ENCODE results near the gene WBP2. TPM values are rescaled to one million over a fixed set of nuclear protein-coding genes. Genes with fewer than 3 reads are reported as not detected.

WBP2 gene
- total and polyA plus RNA-seq, 2 of the 13 experiments (the other 11 are each of a cell fraction or from before 2014, with no cell fraction given): 29.2 to 29.5 TPM

DNA sequence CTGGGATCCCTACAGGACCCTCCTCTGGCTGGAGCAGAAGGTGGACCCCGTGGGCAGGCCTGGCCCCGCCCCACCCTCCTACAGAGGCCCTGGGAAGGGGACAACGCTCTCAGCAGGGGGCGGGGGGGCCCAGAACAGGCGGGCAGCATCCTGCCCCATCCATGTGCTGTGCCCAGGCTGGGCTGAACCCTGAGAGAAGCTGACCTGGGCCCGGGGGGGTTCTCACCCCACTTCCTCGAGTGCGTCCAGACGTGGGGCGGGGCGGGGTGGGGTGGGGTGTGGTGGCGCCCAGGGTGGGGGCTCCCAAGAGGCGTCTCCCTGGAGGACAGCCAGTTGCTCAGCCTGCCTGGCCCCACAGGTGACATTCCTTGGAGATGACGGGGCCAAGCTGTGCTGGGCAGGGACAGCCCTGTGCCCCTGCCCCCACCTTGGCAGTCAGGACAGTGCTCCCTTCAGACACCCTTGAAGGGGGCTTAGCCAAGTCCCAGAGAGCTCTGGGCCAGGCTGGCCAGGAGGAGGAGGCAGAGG, 10.5 kb downstream of the WBP2 start:
- H3K79me2 ChIP-seq (ENCODE audit: insufficient read depth, low read length): no peaks in the 10 kb centered on the region
- POLR2A ChIA-PET: interaction anchor here (1.0 to 7.7 kb wide), 18 partner anchors 11 to 156 kb away, joined by 3 to 229 read pairs (median 13); partner anchors contain the start of genes CDK3, MRPL38, TRIM47 and TRIM65
- no TSS peak for BruUV-seq (replicated peaks)
- WGBS (ENCODE audit: low lambda C conversion rate): 0% methylated on average over 3 of the region's 14 CpGs
- H2AFZ ChIP-seq (ENCODE audit: low read length): no peak overlapping the region
- peaks cover 6 to 18% of the 10 kb centered on the region in 2 experiments for H3K36me3 ChIP-seq (replicated peaks in 1 of 2; ENCODE audit: control insufficient read depth in 1 of 2, insufficient read depth in 2 of 2, low read length in 2 of 2)
- no peaks in the 10 kb centered on the region for H3K9me3 ChIP-seq (ENCODE audit: low read length)
- H3K27me3 ChIP-seq (ENCODE audit: control insufficient read depth in 1 of 2, insufficient read depth in 2 of 2, low read length in 2 of 2): no peaks in the 10 kb centered on the region
- H3K4me1 ChIP-seq (ENCODE audit: insufficient read depth, low read length): peaks cover 67% of the 10 kb centered on the region
- DNase-seq (ENCODE audit: low spot score) (peak; percentile 64), ATAC-seq (peak; percentile 25), FAIRE-seq (no peak)
- in situ Hi-C loops (cut with HindIII; ENCODE audit: extremely low pct_ligation_motif_present, low pct_unique_long_range_greater_than_20kb) (no loop called here), intact Hi-C loops (cut with micrococcal nuclease; ENCODE audit: unreplicated experiment) (loop anchor here (2.0 kb wide), 1 partner anchor 66 kb away; a partner anchor contains a TSS)
- H3K27ac ChIP-seq (ENCODE audit: extremely low read length, insufficient read depth, low read length): peak overlapping the region; percentile 79
- H4K20me1 ChIP-seq (ENCODE audit: insufficient read depth, low read length): 0 out of 2 replicates have a peak, but pooled peaks cover 2% of the 10 kb centered on the region
- CTCF ChIA-PET (ENCODE audit: low intra/inter-chr PET ratio, low total read pairs): interaction anchor here (3.0 kb wide), 1 partner anchor 16 kb away, joined by 7 read pairs; no protein-coding TSS in a partner anchor
- H3K4me2 ChIP-seq (ENCODE audit: low read depth, low read length): peak overlapping the region; percentile 96
- peak overlapping the region; percentile 77 for H3K9ac ChIP-seq (ENCODE audit: insufficient read depth, low read depth, low read length)
- peak overlapping the region; percentile 66 to 84 (median 66) for H3K4me3 ChIP-seq (replicated peaks in 1 of 3; ENCODE audit: insufficient read depth in 1 of 3, low read depth in 2 of 3, low read length in 3 of 3)
- TF ChIP-seq, protein P1, sequence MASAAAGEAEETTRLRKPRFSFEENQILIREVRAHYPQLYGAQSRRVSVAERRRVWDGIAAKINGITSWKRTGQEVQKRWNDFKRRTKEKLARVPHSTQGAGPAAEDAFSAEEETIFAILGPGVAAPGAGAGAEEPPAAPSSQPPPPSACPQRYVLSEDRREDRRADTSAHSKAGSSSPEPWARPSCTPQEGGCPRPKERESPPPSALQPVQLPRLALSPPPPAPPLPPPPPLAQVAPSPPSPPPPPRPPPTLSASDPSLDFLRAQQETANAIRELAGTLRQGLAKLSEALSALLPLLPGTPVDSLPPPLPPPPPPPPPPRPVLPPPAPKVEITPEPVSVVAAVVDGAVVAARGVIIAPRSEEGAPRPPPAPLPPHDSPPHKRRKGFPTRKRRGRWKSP (CRISPR knock-in tag; IDR thresholded peaks at IDR 0.05): 0 out of 2 replicates have a peak, but pooled peaks have one; percentile 14
- TF ChIP-seq, protein P2, sequence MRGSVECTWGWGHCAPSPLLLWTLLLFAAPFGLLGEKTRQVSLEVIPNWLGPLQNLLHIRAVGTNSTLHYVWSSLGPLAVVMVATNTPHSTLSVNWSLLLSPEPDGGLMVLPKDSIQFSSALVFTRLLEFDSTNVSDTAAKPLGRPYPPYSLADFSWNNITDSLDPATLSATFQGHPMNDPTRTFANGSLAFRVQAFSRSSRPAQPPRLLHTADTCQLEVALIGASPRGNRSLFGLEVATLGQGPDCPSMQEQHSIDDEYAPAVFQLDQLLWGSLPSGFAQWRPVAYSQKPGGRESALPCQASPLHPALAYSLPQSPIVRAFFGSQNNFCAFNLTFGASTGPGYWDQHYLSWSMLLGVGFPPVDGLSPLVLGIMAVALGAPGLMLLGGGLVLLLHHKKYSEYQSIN (CRISPR knock-in tag; IDR thresholded peaks at IDR 0.05; ENCODE audit: borderline replicate concordance): no peak
- TF ChIP-seq ZNF550 (CRISPR knock-in tag; IDR thresholded peaks at IDR 0.05; ENCODE audit: borderline replicate concordance) (no peak), HMG20B (CRISPR knock-in tag; conservative IDR thresholded peaks at IDR 0.05) (0 out of 2 replicates have a peak, but pooled peaks have one; percentile 4), NFE2 (CRISPR knock-in tag; IDR thresholded peaks at IDR 0.05) (no peak), STAT5B (CRISPR knock-in tag; IDR thresholded peaks at IDR 0.05) (no peak), PPARG (CRISPR knock-in tag; conservative IDR thresholded peaks at IDR 0.05) (0 out of 2 replicates have a peak, but pooled peaks have one; percentile 7), POLR2G (IDR thresholded peaks at IDR 0.05; ENCODE audit: low read depth, low read length) (no peak)
- TF ChIP-seq, protein P3, sequence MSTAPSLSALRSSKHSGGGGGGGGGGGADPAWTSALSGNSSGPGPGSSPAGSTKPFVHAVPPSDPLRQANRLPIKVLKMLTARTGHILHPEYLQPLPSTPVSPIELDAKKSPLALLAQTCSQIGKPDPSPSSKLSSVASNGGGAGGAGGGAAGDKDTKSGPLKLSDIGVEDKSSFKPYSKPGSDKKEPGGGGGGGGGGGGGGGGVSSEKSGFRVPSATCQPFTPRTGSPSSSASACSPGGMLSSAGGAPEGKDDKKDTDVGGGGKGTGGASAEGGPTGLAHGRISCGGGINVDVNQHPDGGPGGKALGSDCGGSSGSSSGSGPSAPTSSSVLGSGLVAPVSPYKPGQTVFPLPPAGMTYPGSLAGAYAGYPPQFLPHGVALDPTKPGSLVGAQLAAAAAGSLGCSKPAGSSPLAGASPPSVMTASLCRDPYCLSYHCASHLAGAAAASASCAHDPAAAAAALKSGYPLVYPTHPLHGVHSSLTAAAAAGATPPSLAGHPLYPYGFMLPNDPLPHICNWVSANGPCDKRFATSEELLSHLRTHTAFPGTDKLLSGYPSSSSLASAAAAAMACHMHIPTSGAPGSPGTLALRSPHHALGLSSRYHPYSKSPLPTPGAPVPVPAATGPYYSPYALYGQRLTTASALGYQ (CRISPR knock-in tag; IDR thresholded peaks at IDR 0.05): peak; percentile 34; the same call in 1 of the 2 replicates
- TF ChIP-seq, protein P4, sequence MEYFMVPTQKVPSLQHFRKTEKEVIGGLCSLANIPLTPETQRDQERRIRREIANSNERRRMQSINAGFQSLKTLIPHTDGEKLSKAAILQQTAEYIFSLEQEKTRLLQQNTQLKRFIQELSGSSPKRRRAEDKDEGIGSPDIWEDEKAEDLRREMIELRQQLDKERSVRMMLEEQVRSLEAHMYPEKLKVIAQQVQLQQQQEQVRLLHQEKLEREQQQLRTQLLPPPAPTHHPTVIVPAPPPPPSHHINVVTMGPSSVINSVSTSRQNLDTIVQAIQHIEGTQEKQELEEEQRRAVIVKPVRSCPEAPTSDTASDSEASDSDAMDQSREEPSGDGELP (IDR thresholded peaks at IDR 0.05; ENCODE audit: borderline replicate concordance, low read depth): peak; percentile 43; the same call in 1 of the 2 replicates
- TF ChIP-seq, protein P5, sequence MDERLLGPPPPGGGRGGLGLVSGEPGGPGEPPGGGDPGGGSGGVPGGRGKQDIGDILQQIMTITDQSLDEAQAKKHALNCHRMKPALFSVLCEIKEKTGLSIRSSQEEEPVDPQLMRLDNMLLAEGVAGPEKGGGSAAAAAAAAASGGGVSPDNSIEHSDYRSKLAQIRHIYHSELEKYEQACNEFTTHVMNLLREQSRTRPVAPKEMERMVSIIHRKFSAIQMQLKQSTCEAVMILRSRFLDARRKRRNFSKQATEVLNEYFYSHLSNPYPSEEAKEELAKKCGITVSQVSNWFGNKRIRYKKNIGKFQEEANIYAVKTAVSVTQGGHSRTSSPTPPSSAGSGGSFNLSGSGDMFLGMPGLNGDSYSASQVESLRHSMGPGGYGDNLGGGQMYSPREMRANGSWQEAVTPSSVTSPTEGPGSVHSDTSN (CRISPR knock-in tag; IDR thresholded peaks at IDR 0.05): no peak
- TF ChIP-seq, protein P6, sequence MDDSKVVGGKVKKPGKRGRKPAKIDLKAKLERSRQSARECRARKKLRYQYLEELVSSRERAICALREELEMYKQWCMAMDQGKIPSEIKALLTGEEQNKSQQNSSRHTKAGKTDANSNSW (CRISPR knock-in tag; IDR thresholded peaks at IDR 0.05; ENCODE audit: borderline replicate concordance): peak; percentile 28; the same call in 1 of the 2 replicates
- TF ChIP-seq, protein P7, sequence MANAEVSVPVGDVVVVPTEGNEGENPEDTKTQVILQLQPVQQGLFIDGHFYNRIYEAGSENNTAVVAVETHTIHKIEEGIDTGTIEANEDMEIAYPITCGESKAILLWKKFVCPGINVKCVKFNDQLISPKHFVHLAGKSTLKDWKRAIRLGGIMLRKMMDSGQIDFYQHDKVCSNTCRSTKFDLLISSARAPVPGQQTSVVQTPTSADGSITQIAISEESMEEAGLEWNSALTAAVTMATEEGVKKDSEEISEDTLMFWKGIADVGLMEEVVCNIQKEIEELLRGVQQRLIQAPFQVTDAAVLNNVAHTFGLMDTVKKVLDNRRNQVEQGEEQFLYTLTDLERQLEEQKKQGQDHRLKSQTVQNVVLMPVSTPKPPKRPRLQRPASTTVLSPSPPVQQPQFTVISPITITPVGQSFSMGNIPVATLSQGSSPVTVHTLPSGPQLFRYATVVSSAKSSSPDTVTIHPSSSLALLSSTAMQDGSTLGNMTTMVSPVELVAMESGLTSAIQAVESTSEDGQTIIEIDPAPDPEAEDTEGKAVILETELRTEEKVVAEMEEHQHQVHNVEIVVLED (CRISPR knock-in tag; IDR thresholded peaks at IDR 0.05; ENCODE audit: borderline replicate concordance): no peak; the same call in 1 of the 2 replicates

All from HepG2 (cell line).